HL-60 (cell line): ENCODE results near the gene GRWD1.

ENCODE experiments used
- DNase-seq, 2 experiments: peaks; one replicate each; pipeline ENCODE4 v3.0.0-alpha.2; 2010 to 2020; ENCODE audit warnings: low read depth in 1 of 2, low spot score in 1 of 2
- H3K27ac ChIP-seq: fragments of 250-450 bp; sonication (Bioruptor Pico); replicated peaks from 2 replicates; pipeline ENCODE4 v1.5.1; 2020; ENCODE audit warnings: mild to moderate bottlenecking, moderate library complexity
- H3K27me3 ChIP-seq: fragments of 250-450 bp; sonication (Bioruptor Pico); 2 replicates; pipeline ENCODE4 v1.5.1; 2021; ENCODE audit warnings: mild to moderate bottlenecking, moderate library complexity; ENCODE audit not compliant: insufficient read depth, poor library complexity, severe bottlenecking
- H3K4me3 ChIP-seq: replicated peaks from 2 replicates; pipeline ENCODE4 v1.5.1; 2011; ENCODE audit warnings: mild to moderate bottlenecking, control low read depth, low read length; ENCODE audit not compliant: insufficient read depth
- CTCF ChIP-seq: IDR thresholded peaks from one replicate; pipeline ENCODE4 v1.5.1; 2011; ENCODE audit warnings: low read length, control low read depth, inconsistent platforms; ENCODE audit not compliant: insufficient read depth
- GABPA ChIP-seq: IDR thresholded peaks from 2 replicates; pipeline ENCODE4 v1.6.1; 2012; ENCODE audit warnings: low read depth
- POLR2AphosphoS5 ChIP-seq: IDR thresholded peaks from 2 replicates; pipeline ENCODE4 v1.6.1; 2012; ENCODE audit warnings: low read depth
- REST ChIP-seq: IDR thresholded peaks from 2 replicates; pipeline ENCODE4 v1.6.1; 2012; ENCODE audit warnings: low read depth; ENCODE audit not compliant: insufficient replicate concordance
- SPI1 ChIP-seq: IDR thresholded peaks from 2 replicates; pipeline ENCODE4 v1.6.1; 2012; ENCODE audit warnings: low read depth, mild to moderate bottlenecking, borderline replicate concordance

GRWD1 gene

GRCh38 chr19:48480558-48481500 is 35.0 kb downstream of the GRWD1 start:
- peak in 1 of 2 experiments; percentile 33 for DNase-seq
- no peak for TF ChIP-seq REST
- no peak for TF ChIP-seq POLR2AphosphoS5
- TF ChIP-seq SPI1: no peak
- TF ChIP-seq CTCF: no peak
- TF ChIP-seq GABPA: no peak
- Histone ChIP-seq H3K27ac (no peak overlapping the region), H3K27me3 (no peaks in the 10 kb centered on the region), H3K4me3 (no peak overlapping the region; the same call in 1 of the 2 replicates)

- DNase-seq: no peak
- no peaks in the 10 kb centered on the region for H3K27me3 ChIP-seq
- no peak overlapping the region for H3K27ac ChIP-seq
- no peak for TF ChIP-seq REST
- TF ChIP-seq CTCF: no peak
- TF ChIP-seq GABPA: no peak
- TF ChIP-seq SPI1: no peak
- no peak for TF ChIP-seq POLR2AphosphoS5
- no peak overlapping the region for H3K4me3 ChIP-seq
Observed at GRCh38 chr19:48481846-48482639, 36.3 kb downstream of the GRWD1 start.

- Histone ChIP-seq H3K27me3 (no peaks in the 10 kb centered on the region), H3K4me3 (no peak overlapping the region), H3K27ac (no peak overlapping the region)
- DNase-seq: no peak
- no peak for TF ChIP-seq POLR2AphosphoS5
- TF ChIP-seq CTCF: no peak
- TF ChIP-seq REST: no peak
- TF ChIP-seq GABPA: no peak
- no peak for TF ChIP-seq SPI1
Observed at GRCh38 chr19:48483301-48483700, 37.5 kb downstream of the GRWD1 start.
